Activated CD4-positive, alpha-beta T cell treated with anti-CD3 and anti-CD28 coated beads for 4 hours (primary cell): ENCODE measurements around the gene MBTPS2.
"Not testable (repeated sequence)": the region's sequence is repeated elsewhere in the genome, so short reads cannot be mapped to it uniquely, and the experiment has no call there.

Source experiments
- DNase-seq, 2 donors: peaks; one replicate each; pipeline ENCODE4 v3.0.0-alpha.2; 2020

MBTPS2 gene

GRCh38 chrX:21863241-21863640 lies 23.8 kb downstream of the MBTPS2 start:
- DNase-seq: no peak

DNA sequence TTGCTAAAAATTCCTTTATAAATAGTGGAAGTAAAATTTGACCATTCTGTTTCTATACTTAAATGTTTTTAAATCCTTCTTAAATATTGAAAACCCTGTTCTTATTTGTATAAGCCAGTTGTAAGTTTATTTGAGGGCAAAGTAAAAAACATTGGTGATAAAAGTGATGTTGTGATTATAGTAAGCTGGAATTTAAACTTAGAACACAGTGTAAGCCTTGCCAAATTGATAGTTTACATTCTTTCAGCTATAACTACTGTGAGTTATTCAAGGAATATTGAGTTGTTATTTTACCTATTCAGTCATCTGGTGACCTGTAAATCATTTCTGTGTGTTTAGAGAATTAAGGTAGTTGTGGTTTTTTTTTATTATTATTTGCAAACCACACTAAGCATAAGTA lies 26.0 kb downstream of the MBTPS2 start:
- no peak for DNase-seq

DNA sequence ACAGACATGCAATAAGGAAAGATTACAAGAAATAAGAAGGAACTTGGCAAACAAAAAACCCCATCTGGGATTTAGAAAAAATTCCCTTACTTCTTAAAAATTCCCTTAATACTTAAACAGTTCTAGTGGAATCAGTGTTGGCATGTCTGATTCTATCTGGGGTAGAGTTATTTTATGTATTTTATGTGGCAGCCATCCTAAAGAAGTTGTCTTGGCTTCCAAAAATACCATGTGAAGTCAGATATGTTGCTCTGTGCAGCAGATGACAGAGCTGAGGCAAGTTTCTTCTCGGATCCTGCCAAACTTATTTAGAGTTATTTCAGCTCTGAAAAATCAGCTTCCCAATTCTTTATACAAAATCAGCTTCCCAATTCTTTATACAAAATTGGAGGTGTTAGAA lies 31.1 kb downstream of the MBTPS2 start:
- no peak for DNase-seq

DNA sequence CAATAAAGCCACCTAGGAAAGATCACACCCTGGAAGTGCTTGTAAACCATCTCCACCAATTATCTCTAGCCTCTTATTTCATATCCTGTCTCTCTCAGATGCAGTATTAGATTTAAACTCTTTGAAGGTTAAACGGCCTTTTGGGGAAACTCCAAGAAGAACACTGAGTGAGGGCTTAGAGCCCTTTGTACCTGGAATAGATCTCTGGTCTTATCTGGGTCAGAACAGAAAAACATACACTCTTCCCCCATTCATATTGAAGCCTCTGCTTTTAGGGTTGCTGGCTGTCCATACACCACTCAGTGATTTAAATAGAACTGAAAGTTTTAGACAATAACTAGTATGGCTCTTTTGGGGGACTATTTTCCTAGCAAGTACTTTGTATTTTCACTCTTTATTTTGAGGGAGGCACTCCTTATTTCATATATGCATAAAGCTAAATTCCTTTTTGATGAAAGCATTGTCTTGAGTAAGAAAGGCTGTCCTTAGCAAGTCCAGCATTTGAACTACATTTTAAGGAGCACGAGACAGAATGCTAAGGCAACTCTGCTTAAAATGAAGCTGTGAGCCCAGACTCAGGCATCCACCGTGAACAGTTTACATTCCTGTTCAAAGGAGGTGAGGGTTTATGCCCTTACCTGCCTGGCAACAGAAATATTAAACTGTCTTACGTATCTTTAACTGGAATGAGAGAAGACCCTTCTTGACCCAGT lies 33.8 kb downstream of the MBTPS2 start:
- DNase-seq: no peak

DNA sequence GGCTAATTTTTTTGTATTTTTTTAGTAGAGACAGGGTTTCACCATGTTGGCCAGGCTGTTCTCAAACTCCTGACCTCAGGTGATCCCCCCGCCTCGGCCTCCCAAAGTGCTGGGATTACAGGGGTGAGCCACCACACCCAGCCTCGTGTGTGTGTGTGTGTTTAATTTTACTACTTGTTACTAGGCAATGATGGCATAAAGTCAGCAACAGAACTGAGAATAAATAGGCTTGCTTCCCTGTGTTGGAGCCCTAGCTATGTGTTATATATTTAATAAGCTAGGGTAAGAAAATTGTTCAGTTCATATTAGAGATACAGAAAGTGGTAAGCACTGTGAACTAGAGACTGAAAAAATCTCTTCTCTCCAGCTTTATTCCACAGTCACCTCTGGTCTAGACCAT lies 34.8 kb downstream of the MBTPS2 start:
- DNase-seq: not testable (repeated sequence)

GRCh38 chrX:21875013-21875412 lies 35.6 kb downstream of the MBTPS2 start:
- no peak for DNase-seq

DNA sequence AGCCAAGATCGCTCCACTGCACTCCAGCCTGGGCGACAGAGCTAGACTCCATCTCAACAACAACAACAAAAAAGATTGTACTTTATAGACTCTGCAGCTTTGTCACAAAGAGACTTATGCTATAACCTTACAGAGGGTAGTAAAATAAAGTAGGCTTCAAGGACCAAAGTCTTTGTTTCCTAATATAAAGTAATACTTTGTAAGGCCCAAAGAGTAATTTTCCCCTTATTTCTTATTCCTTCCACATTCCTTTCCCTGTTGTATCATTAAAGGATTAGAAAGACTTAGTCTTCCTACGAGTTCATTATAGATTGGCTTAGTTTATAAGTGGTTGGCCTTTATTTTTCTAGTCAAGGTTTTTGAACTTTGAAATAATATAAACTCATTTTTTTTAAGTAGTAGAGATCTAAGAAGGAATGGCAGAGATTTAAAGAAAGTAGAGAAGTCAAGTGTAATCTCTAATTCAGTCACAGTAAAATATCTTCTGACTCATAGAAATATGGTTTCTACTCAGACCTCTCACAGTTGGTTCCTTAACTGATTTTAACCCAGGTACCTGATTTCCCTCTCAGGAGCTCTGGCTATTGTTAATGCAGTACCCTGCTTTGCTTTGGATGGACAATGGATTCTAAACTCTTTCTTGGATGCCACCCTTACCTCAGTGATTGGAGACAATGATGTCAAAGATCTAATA lies 42.6 kb downstream of the MBTPS2 start:
- no peak for DNase-seq

DNA sequence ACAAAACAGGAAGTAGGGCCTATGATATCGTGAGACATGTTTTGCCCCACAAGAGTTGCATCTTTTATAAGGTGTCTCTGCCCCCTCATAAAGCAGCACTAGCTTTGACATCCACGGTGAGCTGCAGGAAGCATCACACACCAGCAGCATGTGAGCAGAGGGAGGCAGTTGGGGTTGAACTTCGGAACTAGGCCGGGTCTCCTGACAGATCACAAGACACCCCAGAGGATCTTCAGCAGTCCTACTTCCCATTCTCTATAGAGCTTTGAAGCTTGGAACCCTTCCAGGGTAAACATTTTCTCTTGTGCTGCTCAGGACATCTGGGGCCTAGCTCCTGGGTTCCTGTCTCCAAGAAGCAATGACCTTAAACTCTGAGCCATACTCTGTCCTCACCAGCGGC lies 43.8 kb downstream of the MBTPS2 start:
- DNase-seq: no peak

DNA sequence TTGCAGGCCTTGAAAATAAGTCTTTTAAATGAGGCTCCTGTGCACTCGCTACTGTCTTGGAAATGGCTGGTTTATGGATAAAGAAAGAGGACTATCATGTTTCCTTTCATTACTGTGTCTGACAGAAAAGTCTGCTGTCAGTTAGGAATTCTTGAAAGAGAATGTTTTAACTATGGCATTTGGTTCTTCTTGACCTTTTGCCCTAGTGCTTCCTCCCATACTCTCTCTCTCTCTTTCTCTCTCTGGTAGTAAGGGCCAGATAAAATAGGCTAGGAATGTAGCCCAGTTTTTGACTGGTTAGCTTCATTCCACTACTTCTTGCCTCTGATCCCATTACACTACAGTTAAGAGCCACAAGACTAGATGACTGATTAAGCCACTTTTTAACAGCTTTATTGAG lies 46.2 kb downstream of the MBTPS2 start:
- DNase-seq: no peak

- DNase-seq: no peak
Measured at GRCh38 chrX:21905313-21905712, 65.9 kb downstream of the MBTPS2 start.

- no peak for DNase-seq
Measured at GRCh38 chrX:21905953-21906352, 66.5 kb downstream of the MBTPS2 start.

GRCh38 chrX:21907260-21907659 lies 67.8 kb downstream of the MBTPS2 start:
- DNase-seq: no peak

GRCh38 chrX:21911481-21911880 lies 72.1 kb downstream of the MBTPS2 start:
- no peak for DNase-seq

GRCh38 chrX:21912220-21912619 lies 72.8 kb downstream of the MBTPS2 start:
- DNase-seq: no peak

DNA sequence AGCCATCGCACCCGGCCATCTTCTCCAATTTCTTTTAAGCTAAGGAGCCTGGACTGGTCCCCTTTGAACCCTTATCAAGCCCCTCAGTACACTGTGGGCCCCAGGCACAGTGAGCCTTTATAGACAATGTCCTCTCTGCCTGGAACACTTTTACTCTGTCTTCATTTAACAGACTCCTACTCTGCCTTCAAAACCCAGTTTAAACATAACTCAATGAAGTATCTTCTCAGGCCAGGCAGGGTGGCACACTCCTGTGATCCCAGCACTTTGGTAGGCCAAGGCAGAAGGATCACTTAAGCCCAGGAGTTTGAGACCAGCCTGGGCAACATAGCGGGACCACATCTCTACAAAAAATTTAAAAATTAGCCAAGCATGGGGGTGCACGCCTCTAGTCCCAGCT lies 73.6 kb downstream of the MBTPS2 start:
- no peak for DNase-seq

GRCh38 chrX:21926116-21926515 lies 86.7 kb downstream of the MBTPS2 start:
- no peak for DNase-seq

- DNase-seq: no peak
Measured at GRCh38 chrX:21926527-21927278, 87.3 kb downstream of the MBTPS2 start.

DNA sequence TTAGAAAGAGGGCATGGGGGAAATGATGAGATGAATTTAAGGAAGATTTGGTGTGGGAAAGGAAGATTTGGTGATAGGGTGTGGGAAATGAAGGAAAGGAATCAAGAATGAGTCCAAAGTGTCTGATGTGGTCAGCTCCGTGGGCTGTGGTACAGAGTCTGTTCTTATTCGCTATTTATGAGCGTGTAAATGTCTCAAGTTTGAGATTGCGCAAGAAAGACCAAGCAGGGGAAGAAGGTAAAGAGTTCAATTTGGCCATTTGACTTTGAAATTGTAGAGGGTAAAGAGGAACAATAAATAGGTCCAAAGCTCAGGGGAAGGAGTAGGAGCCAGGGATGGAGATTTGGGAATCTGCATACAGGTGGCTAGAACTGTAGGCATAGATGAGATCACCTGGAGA lies 89.8 kb downstream of the MBTPS2 start:
- DNase-seq: no peak

DNA sequence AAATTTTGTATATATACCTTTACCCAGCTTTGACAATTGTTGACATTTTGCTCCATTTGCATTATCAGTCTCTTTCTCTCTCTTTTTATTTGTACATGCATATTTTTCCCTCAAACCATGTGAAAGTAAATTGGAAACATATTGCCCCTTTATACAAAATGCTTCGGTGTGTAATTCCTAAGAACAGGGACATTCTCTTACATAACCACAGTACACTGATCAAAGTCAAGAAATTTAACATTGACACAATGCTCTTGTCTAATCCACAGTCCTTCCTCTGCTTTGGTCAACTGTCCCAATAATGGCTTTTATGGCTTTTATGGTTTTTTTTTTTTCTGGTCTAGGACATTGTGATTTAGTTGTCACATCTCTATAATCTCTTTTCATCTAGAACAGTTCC lies 91.6 kb downstream of the MBTPS2 start:
- no peak for DNase-seq

GRCh38 chrX:21932292-21933002 lies 93.0 kb downstream of the MBTPS2 start:
- DNase-seq: no peak

DNA sequence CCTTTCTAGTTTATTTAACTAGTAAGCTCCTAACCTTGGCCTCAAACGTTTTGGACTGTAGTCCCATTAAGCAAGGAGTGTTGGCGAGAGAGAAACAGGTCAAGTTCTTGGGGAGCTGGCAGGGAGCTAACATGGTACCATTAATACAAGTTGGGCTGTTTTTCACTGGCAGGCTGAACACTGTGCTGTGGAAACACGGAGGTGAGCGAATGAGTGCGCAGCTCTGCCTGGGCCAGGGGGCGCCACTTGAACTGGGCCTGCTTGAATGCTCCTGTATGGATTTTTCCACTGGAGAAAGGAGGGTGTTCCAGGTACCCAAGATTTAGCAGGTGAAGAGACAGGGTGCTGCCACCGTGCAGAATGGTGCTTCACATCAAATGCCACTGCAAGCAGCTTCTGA lies 93.7 kb downstream of the MBTPS2 start:
- no peak for DNase-seq

DNA sequence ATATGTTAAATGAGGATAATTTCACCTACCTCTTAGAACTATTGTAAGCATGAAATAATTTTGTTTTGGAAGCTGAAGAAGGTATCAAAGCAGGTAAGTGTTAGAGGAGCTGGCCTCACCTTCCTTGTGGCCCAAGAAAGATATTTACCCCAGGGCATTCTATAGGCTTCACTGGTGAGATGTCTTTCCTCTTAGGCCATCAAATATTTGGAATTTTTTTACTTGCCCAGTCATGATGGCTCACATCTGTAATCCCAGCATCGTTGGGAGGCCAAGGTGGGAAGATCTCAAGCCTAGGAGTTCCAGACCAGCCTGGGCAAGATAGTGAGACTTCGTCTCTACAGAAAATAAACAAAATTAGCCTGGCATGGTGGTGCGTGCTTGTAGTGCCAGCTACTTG lies 95.0 kb downstream of the MBTPS2 start:
- DNase-seq: no peak
